IPS-18c (cell line): ENCODE measurements around the gene EMID1.

ENCODE experiments used
- H3K4me3 ChIP-seq: 2 replicates; pipeline ENCODE4 v1.7.0; 2013; ENCODE audit warnings: low read depth, mild to moderate bottlenecking, low read length, moderate library complexity; ENCODE audit not compliant: insufficient read depth
- H3K9me3 ChIP-seq: one replicate; pipeline ENCODE4 v1.6.1; 2013; ENCODE audit warnings: mild to moderate bottlenecking, low read length, moderate library complexity; ENCODE audit not compliant: control insufficient read depth, insufficient read depth

Gene EMID1

DNA sequence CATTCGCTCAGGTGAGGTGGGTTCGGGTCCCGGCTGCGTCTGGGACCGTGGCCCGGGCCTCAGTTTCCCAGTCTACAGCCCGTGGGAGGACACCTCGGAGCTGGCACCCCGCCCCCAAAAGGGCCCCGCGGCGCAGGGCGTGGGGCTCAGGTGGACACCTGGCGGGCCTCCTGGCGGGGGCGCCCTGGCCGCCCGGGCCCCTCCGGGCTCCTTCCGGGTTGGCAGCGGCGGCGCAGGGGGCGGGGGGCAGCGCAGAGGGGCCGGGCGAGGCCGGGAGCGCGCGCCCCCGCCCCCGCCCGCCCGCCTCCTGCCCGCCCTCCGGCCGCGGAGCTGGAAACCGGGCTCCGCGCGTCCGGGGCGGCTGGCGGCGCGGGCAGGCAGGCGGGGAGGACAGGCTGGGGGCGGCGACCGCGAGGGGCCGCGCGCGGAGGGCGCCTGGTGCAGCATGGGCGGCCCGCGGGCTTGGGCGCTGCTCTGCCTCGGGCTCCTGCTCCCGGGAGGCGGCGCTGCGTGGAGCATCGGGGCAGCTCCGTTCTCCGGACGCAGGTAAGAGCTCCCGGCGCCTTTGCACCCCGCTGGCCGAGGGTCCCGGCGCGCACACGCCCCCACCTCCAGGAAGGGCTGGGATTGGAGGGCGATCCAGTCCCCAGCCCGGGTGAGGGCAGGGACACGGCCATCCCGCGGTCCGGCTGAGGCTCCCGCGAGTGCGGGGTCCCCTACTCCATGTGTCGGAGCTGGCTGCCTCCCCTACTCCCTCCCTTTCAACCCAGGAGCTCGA is at the start of gene EMID1:
TSS of gene EMID1 (plus strand) at position 303 of the 778 bp plus-strand sequence. CDS start at position 446, 143 bp downstream.
- H3K4me3 ChIP-seq, result peak within 1 kb of the TSS; percentile 86
- no peaks in the 10 kb centered on the region for H3K9me3 ChIP-seq

- Histone ChIP-seq H3K9me3 (no peaks in the 10 kb centered on the region), H3K4me3 (no peak overlapping the region)
Observed at GRCh38 chr22:29155966-29156365, 49.7 kb upstream of the EMID1 start.

DNA sequence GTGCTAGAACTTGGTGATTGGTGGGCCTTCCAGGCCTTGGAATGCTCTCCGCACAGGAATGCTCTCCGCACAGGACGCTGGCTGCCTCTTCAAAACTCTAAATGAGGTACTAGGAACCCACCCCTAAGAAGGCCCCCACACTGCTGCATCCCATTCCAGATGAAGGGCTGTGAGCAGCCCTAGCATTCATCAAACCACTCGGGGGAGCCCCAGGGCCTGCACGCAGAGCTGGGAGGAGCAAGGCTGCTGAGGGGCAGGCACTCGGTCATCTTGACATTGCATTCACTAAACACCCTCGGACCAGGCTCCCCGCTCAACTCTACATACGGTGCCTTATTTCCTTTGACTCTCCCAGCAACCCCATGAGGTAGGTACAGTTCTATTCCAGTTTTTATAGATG is 49.2 kb upstream of the EMID1 start:
- Histone ChIP-seq H3K4me3 (no peak overlapping the region), H3K9me3 (no peaks in the 10 kb centered on the region)

GRCh38 chr22:29157759-29158535 is 47.7 kb upstream of the EMID1 start:
- no peak overlapping the region for H3K4me3 ChIP-seq
- no peaks in the 10 kb centered on the region for H3K9me3 ChIP-seq

GRCh38 chr22:29158546-29158945 is 47.1 kb upstream of the EMID1 start:
- no peaks in the 10 kb centered on the region for H3K9me3 ChIP-seq

DNA sequence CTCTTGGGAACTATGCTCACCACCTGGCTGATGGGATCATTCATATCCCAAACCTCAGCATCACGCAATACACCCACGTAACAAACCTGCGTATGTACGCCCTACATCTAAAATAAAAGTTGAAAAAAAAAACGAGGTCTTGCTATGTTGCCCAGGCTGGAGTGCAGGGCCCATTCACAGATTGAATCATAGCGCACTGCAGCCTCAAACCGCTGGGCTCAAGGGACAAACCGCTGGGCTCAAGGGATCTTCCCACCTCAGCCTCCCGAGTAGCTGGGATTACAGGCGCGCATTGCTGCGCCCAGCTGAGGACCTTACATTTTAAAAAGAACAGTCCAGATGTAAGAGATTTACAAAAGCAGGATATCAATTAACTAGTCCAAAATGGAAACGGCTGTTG is 41.9 kb upstream of the EMID1 start:
- Histone ChIP-seq H3K9me3 (no peaks in the 10 kb centered on the region), H3K4me3 (no peak overlapping the region)

More at GRCh38 chr22:29158546-29158945, 47.1 kb upstream of the EMID1 start:
- no peak overlapping the region for H3K4me3 ChIP-seq

DNA sequence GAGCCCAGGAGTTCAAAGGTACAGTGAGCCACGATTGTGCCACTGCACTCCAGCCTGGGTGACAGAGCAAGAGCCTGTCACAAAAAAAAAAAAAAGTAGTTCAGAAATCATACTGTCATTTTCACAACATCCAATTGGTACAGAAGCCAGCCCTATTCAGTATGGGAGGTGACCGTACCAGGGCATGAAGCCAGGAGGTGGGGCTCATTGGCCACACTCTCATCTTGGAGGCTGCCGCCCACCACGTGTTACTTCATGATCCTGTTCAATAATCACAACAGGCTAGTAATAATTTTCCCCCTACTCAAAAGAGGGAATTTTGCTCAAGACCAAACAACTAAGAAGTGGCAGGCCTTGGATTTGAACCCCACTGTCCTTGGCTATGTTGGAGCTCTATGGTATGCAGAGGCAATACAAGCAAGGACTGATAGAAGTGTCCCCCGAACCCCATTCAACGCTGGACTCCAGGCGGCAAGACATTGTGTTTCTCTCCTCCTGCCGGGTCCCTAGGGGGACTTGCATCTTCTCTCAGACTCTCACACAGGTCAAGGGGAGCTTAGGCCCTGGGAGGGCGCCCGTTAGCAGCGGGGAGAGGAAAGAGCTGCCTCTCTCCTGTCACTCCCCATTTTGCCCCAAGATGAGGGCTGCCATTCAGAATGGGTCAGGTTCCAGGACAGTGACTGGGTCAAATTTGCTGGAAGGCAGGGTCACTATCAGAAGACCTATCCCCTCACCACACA is 40.2 kb upstream of the EMID1 start:
- Histone ChIP-seq H3K9me3 (no peaks in the 10 kb centered on the region), H3K4me3 (no peak overlapping the region)

DNA sequence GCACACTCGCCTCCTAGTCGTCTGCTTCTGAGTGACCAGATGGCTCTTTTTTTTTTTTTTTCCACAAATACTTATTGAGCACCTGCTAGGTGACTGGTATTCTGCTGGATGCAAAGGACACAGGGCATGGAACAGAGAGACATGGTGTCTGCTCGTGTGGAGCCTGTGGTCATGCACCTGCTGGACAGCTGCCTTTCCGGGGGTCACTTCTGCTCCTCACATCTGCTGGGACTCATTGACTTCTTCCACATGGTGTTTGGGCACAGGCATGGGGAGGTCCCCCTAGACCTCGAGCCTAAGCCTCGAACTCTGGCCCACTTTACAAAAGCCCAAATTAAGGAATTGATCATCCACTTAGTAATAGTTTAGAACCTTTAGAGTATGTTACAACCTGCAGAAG is 39.5 kb upstream of the EMID1 start:
- Histone ChIP-seq H3K4me3 (no peak overlapping the region), H3K9me3 (no peaks in the 10 kb centered on the region)

DNA sequence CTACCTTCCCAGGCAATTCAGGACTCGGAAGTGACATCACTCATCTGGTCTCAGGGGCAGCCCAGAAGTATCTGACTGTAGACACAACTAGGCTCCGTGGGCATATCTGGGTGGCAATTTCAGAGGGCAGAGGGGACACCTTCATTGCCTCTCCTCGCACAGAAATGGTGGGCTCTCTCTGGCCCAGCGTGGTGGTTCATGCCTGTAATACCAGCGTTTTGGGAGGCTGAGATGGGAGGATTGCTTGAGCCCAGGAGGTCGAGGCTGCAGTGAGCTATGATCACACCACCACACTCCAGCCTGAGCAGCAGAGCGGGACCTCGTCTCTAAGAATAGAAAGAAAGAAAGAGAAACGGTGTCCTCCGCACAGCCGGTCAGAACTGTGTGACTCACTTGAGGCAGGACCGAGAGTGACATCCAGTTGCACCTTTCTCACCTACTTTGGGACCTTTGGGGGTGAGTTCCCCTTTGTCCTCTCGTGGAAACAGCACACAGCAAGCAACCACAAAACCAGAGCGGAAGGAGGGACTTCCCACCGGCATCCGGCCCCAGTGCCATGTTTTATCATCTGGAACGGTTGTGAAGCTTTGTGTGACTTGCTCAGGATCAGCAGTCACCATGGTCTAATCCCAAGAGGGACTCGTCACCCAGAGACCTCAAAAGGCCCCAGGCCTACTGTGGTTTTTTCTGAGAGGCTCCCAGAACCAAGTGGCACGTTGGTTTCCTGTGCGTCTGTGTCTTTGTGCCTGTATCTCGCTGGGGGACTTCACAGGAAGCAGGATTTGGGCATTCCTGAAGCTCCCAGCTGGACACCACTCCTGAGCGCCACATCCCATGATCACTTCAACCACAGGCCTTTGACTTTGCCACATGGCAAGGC is 38.4 kb upstream of the EMID1 start:
- Histone ChIP-seq H3K9me3 (no peaks in the 10 kb centered on the region), H3K4me3 (no peak overlapping the region)

DNA sequence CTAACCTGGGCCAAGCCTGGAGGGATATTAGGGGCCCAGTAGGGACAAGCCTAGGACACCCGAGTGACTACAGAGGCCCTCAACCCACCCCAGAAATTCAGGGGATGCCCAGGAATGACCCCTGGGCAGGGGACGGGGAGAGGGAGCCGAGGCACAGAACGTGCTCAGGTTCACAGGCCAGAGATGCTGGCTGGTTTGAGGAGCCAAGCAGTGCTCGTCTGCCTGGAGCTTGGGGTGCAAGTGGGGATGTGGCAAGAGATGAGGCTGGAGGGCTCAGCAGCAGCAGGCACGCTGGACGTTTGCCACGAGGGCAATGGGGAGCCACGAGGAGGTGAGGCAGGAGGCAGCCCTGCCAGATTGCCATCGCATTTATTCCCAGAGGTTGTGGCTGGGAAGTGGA is 34.0 kb upstream of the EMID1 start:
- no peak overlapping the region for H3K4me3 ChIP-seq

DNA sequence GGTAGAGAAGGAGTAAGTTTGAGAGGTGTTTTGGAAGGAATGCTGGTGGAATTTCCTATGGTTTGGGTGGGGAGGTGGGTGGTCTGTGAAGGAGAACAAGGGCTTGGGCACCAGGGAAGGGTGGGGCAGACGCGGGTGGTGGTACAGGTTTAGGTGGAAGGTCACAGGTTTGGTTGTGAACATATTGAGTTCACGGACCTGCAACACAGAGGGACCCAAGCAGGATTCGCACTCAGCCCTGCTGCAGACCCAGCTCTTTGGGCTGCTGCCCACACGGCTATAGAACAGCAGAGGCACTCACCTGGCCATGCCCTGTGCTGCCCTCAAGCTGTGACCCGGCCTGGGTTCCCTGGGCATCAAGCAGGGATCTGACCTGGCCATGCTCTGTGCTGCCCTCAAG is 33.5 kb upstream of the EMID1 start:
- peaks cover 2% of the 10 kb centered on the region for H3K9me3 ChIP-seq
- no peak overlapping the region for H3K4me3 ChIP-seq

More for the DNA sequence above, 34.0 kb upstream of the EMID1 start:
- H3K9me3 ChIP-seq, result peaks cover 2% of the 10 kb centered on the region

- no peak overlapping the region for H3K4me3 ChIP-seq
- peaks cover 2% of the 10 kb centered on the region for H3K9me3 ChIP-seq
Observed at GRCh38 chr22:29175312-29175835, 30.3 kb upstream of the EMID1 start.

DNA sequence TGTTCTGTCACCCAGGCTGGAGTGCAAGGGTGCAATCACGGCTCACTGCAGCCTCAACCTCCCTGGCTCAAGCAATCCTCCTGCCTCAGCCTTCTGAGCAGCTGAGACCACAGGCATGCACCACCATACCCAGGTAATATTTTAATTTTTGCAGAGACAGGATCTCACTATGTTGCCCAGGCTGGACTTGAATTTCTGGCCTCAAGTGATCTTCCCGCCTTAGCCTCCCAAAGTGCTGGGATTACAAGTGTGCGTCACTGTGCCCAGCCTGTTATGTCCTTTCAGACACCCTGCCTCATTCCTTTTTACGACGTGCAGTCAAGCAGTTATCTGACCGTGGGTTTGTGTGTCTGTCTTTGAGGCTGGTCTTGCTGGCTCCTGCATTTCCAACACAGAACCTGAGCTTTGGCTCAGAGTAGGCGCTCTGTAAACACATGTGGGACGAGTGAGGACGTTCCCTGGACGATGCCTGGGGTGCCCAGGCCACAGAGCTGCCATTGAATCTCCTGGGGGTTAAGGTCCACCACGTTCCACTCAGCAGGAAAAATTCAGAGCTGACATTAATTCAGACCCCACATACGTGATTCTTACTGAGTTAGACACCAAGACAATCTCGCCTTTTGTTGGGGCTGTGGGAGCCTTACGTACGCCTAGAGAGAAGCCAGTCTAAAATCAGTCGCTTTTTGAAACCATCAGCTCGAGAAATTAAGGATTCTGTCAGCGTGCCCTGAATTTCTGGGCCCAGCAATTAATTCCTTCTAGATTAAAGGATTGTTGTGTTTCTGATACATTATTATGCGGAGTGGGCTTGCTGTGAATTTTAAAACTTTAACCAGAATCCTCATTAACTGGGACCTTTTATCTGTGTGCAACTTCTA is 21.5 kb upstream of the EMID1 start:
- Histone ChIP-seq H3K9me3 (no peaks in the 10 kb centered on the region), H3K4me3 (no peak overlapping the region)

- Histone ChIP-seq H3K9me3 (no peaks in the 10 kb centered on the region), H3K4me3 (no peak overlapping the region)
Observed at GRCh38 chr22:29184849-29185490, 20.7 kb upstream of the EMID1 start.

GRCh38 chr22:29186302-29186701 is 19.4 kb upstream of the EMID1 start:
- Histone ChIP-seq H3K4me3 (no peak overlapping the region), H3K9me3 (no peaks in the 10 kb centered on the region)
